ENCODE measurements around the gene OSMR. TPM values are rescaled to one million over a fixed set of nuclear protein-coding genes. Genes with fewer than 3 reads are reported as not detected.

The OSMR gene
- total RNA-seq, 1 experiment from 2014 or later: 1.6 TPM

DNA sequence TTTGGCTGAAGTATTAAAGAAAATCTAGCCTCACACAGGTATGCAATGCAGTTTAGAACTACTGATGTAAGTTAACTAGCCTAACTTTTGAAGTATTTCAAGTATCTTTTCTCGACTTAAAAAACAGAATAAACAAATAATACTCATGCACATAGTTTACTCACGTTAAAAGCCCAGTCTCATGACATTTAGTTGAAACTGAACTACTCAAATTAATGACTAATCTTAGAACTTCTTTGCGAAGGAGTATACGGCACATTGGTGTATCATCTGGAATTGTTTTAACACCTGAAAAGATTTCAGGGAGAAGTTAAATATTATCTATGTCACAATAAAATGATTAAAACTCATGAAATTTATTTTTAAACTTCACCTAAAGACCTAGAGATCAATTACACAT lies 98.5 kb downstream of the OSMR start:
- no peak overlapping the region for H2AFZ ChIP-seq (ENCODE audit: low read length)
- no peaks in the 10 kb centered on the region for H4K20me1 ChIP-seq (ENCODE audit: control insufficient read depth, insufficient read depth, insufficient read length)
- no peak for TF ChIP-seq CTCF (conservative IDR thresholded peaks at IDR 0.05)
- Mint-ChIP-seq H3K9me3 (no peaks in the 10 kb centered on the region), H3K4me3 (no peak overlapping the region), H3K27me3 (ENCODE audit: low read depth) (no peaks in the 10 kb centered on the region), H3K36me3 (ENCODE audit: insufficient read depth in 1 of 3, low read depth in 3 of 3) (peaks cover 3 to 24% (median 23%) of the 10 kb centered on the region in 3 experiments; a peak in 6 of 7 replicates), H3K27ac (no peak overlapping the region), H3K4me1 (no peaks in the 10 kb centered on the region)
- no peak overlapping the region for H4K5ac ChIP-seq (ENCODE audit: insufficient read length, low read depth, low read length)
- H2BK15ac ChIP-seq (ENCODE audit: low read depth, low read length): no peak overlapping the region
- no peak overlapping the region for H2BK5ac ChIP-seq (ENCODE audit: insufficient read length, low read length)
- H3K4me2 ChIP-seq (ENCODE audit: insufficient read depth, insufficient read length, low read length): no peak overlapping the region
- H4K8ac ChIP-seq (replicated peaks; ENCODE audit: insufficient read length, low read depth, low read length): no peak overlapping the region
- no peak overlapping the region for H3K27ac ChIP-seq (ENCODE audit: insufficient read length, low read depth, low read length)
- H3K9me3 ChIP-seq (ENCODE audit: control insufficient read depth, low read depth, low read length): no peaks in the 10 kb centered on the region
- H3K79me2 ChIP-seq (ENCODE audit: insufficient read depth, low read length): no peaks in the 10 kb centered on the region
- no peak overlapping the region for H2BK12ac ChIP-seq (ENCODE audit: insufficient read length, low read depth, low read length)
- no peak overlapping the region for H3K9ac ChIP-seq (ENCODE audit: extremely low read depth, insufficient read length, low read length)
- DNase-seq: no peak
- H3K4ac ChIP-seq (ENCODE audit: low read depth, low read length): no peak overlapping the region
- H3K56ac ChIP-seq (ENCODE audit: insufficient read length, low read depth, low read length): no peak overlapping the region
- no peaks in the 10 kb centered on the region for H3K79me1 ChIP-seq (ENCODE audit: insufficient read depth, low read depth, low read length, poor library complexity, severe bottlenecking)
- no peak overlapping the region for H3K18ac ChIP-seq (ENCODE audit: insufficient read length, low read depth, low read length)
- WGBS (ENCODE audit: extremely low coverage, insufficient read length, low lambda C conversion rate): no CpG with 5 or more reads among the region's 4 CpGs
- H3K4me1 ChIP-seq (ENCODE audit: insufficient read depth, low read length): no peaks in the 10 kb centered on the region
- H3K23ac ChIP-seq (ENCODE audit: insufficient read length, low read depth, low read length): no peak overlapping the region
- no peak overlapping the region for H2BK120ac ChIP-seq (ENCODE audit: low read depth, low read length, poor library complexity, severe bottlenecking)
- no peaks in the 10 kb centered on the region for H3K27me3 ChIP-seq (ENCODE audit: insufficient read depth, low read length)
- H3K23me2 ChIP-seq (ENCODE audit: insufficient read length, low read depth, low read length, poor library complexity, severe bottlenecking): no peaks in the 10 kb centered on the region
- no peak overlapping the region for H4K91ac ChIP-seq (ENCODE audit: insufficient read length, low read depth, low read length)
- no peak overlapping the region for H2BK20ac ChIP-seq (ENCODE audit: low read depth, low read length, poor library complexity, severe bottlenecking)
- H3T11ph ChIP-seq (ENCODE audit: low read length): no peak overlapping the region
- no peak overlapping the region for H3K14ac ChIP-seq (ENCODE audit: insufficient read depth, low read length)
- no peak overlapping the region for H2AK5ac ChIP-seq (ENCODE audit: insufficient read length, low read length)

Data from H9 (cell line).